ENCODE results near the gene HSD17B12.
"Not testable (repeated sequence)": the region's sequence is repeated elsewhere in the genome, so short reads cannot be mapped to it uniquely, and the experiment has no call there.

DNA sequence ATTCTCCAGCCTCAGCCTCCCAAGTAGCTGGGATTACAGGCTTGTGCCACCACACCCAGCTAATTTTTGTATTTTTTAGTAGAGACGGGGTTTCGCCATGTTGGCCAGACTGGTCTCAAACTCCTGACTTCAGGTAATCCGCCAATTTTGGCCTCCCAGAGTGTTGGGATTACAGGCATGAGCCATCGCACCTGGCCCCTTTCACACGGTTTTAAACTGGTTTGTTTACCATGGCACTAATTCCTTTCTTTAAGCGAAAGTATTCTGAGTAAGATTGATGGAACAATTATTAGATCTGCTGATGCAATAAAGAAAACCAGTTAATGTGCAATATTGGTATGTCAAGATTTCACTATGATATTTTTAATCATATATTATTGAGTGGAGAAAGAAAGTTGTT lies 9.3 kb upstream of the HSD17B12 start:
- TF ChIP-seq POLR2A (IDR thresholded peaks at IDR 0.05): not testable (repeated sequence)
- TF ChIP-seq, protein P1, sequence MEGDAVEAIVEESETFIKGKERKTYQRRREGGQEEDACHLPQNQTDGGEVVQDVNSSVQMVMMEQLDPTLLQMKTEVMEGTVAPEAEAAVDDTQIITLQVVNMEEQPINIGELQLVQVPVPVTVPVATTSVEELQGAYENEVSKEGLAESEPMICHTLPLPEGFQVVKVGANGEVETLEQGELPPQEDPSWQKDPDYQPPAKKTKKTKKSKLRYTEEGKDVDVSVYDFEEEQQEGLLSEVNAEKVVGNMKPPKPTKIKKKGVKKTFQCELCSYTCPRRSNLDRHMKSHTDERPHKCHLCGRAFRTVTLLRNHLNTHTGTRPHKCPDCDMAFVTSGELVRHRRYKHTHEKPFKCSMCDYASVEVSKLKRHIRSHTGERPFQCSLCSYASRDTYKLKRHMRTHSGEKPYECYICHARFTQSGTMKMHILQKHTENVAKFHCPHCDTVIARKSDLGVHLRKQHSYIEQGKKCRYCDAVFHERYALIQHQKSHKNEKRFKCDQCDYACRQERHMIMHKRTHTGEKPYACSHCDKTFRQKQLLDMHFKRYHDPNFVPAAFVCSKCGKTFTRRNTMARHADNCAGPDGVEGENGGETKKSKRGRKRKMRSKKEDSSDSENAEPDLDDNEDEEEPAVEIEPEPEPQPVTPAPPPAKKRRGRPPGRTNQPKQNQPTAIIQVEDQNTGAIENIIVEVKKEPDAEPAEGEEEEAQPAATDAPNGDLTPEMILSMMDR (IDR thresholded peaks at IDR 0.05): not testable (repeated sequence)

Data from gastroesophageal sphincter (tissue), 3 donors.